Lung (tissue), 12 donors: ENCODE data around the gene KLK6. TPM values are rescaled to one million over a fixed set of nuclear protein-coding genes. Genes with fewer than 3 reads are reported as not detected.

Experiments used
- ATAC-seq: fragments of 200-7000 bp; cut with Tn5 transposase; one replicate; pipeline ENCODE4 v1.9.1; 2020; ENCODE audit warnings: moderate number of reproducible peaks; ENCODE audit not compliant: insufficient read depth, low FRiP score
- DNase-seq, 3 donors: peaks; one replicate each; pipeline ENCODE4 v3.0.0-alpha.2; 2013 to 2017
- H3K27ac ChIP-seq, 2 donors: one replicate each; pipeline ENCODE4 v1.5.1; 2013; ENCODE audit warnings: mild to moderate bottlenecking in 2 of 2, moderate library complexity in 2 of 2, control low read depth in 1 of 2, inconsistent platforms in 1 of 2, low read depth in 1 of 2, low read length in 1 of 2
- H3K27me3 ChIP-seq, 3 donors: one replicate each; pipeline ENCODE4 v1.5.1; 2013; ENCODE audit warnings: low read length in 2 of 3; ENCODE audit not compliant: control insufficient read depth in 3 of 3, insufficient read depth in 3 of 3
- H3K36me3 ChIP-seq, 4 donors: one replicate each; pipeline ENCODE4 v1.5.1; 2013; ENCODE audit warnings: low read length in 4 of 4, mild to moderate bottlenecking in 1 of 4, moderate library complexity in 1 of 4; ENCODE audit not compliant: control insufficient read depth in 4 of 4, insufficient read depth in 4 of 4
- H3K4me1 ChIP-seq, 5 donors: one replicate each; pipeline ENCODE4 v1.5.1; 2013; ENCODE audit warnings: low read length in 5 of 5, mild to moderate bottlenecking in 2 of 5, moderate library complexity in 1 of 5; ENCODE audit not compliant: control insufficient read depth in 5 of 5, insufficient read depth in 5 of 5
- H3K4me3 ChIP-seq: one replicate; pipeline ENCODE4 v1.5.1; 2013; ENCODE audit warnings: mild to moderate bottlenecking, control low read depth, moderate library complexity
- H3K9ac ChIP-seq, 2 donors: one replicate each; pipeline ENCODE4 v1.5.1; 2013; ENCODE audit warnings: low read length in 2 of 2, control low read depth in 1 of 2; ENCODE audit not compliant: insufficient read depth in 1 of 2
- H3K9me3 ChIP-seq, 4 donors: one replicate each; pipeline ENCODE4 v1.5.1; 2013; ENCODE audit warnings: low read length in 3 of 4, mild to moderate bottlenecking in 1 of 4, moderate library complexity in 1 of 4; ENCODE audit not compliant: control insufficient read depth in 4 of 4, insufficient read depth in 3 of 4
- WGBS, 2 donors: extraction: QIAGEN DNeasy Blood & Tissue Kit; methylation state at CpG; one replicate each; pipeline ENCODE4 v1.1.7; 2013; 5-methylcytosine and 5-hydroxymethylcytosine counted together
- polyA plus RNA-seq, 2 donors: library from polyadenylated mRNA; stranded (reverse); fragments of 200-250 nt; gene quantifications; one replicate each; pipeline ENCODE4 v1.2.1, GENCODE V29; 2013
- total RNA-seq, 2 donors: library from RNA; depleted of rRNA in 1 of 2; stranded (reverse); fragments of >200 nt in 1 of 2; gene quantifications; one replicate each; pipeline ENCODE4 v1.2.1, GENCODE V29; 2014 to 2021
- TF ChIP-seq, protein P1 (sequence below): IDR thresholded peaks from 2 replicates; pipeline ENCODE4 v1.5.1; 2012; ENCODE audit warnings: mild to moderate bottlenecking; ENCODE audit errors: control extremely low read depth, extremely low read depth
- donor health status: control.
- donor health status: control.
- donor health status: Bipolar disorder and iron deficiency.
- donor health status: healthy.
- donor health status: DM: yes; HTN: yes; CAD: no.

Gene KLK6
- total and polyA plus RNA-seq, 4 donors: not detected

DNA sequence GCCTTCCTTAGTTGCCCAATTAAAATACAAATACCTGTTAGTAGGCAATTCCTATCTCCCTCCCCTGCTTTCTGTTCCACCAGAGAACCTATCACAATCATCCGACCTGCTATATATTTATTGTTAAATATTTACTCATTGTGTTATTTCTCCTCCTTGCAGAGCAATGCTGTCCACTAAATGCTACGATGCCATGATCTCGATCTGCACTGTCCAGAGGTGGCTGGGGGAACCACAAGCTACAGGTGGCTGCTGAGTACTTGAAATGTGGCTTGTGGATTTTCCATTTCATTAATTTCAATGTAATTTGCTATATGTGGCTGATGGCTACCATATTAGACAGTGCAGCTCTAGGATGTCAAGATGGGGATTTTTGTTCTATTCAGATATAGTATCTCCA, 5.1 kb downstream of the KLK6 start:
- no peaks in the 10 kb centered on the region for H3K4me1 ChIP-seq
- 79 to 83% methylated on average over 3 of the region's 3 CpGs for WGBS, 2 donors
- no peaks in the 10 kb centered on the region for H3K27me3 ChIP-seq
- H3K36me3 ChIP-seq: no peaks in the 10 kb centered on the region
- H3K9ac ChIP-seq: no peak overlapping the region
- H3K9me3 ChIP-seq: peaks cover 0 to 10% (median 0%) of the 10 kb centered on the region in 4 donors
- ATAC-seq: no peak
- H3K4me3 ChIP-seq: no peak overlapping the region
- no peak for DNase-seq
- H3K27ac ChIP-seq: no peak overlapping the region
- TF ChIP-seq, protein P1, sequence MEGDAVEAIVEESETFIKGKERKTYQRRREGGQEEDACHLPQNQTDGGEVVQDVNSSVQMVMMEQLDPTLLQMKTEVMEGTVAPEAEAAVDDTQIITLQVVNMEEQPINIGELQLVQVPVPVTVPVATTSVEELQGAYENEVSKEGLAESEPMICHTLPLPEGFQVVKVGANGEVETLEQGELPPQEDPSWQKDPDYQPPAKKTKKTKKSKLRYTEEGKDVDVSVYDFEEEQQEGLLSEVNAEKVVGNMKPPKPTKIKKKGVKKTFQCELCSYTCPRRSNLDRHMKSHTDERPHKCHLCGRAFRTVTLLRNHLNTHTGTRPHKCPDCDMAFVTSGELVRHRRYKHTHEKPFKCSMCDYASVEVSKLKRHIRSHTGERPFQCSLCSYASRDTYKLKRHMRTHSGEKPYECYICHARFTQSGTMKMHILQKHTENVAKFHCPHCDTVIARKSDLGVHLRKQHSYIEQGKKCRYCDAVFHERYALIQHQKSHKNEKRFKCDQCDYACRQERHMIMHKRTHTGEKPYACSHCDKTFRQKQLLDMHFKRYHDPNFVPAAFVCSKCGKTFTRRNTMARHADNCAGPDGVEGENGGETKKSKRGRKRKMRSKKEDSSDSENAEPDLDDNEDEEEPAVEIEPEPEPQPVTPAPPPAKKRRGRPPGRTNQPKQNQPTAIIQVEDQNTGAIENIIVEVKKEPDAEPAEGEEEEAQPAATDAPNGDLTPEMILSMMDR: no peak

DNA sequence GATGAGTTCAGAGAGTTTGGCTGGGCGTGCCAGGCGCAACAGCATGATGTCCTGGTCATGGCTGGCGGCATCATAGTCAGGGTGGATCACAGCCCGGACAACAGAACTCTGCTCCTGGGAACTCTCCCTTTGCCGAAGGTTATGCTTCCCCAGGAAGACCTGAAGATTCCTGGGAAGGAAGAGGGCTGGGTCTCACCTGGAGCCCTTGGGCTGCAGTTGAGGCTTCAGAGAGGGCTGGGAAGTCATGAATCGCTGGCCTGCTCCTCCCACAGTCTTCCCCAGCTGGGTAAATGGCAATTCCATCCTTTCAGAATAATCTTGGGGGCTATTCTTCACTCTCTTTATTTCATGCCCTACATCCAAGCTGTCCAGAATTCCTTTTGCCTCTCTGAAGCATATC, 6.0 kb downstream of the KLK6 start:
- DNase-seq: no peak
- TF ChIP-seq, protein P1: no peak
- no peak overlapping the region for H3K27ac ChIP-seq
- H3K4me3 ChIP-seq: no peak overlapping the region
- WGBS, 2 donors: 89 to 91% methylated on average over 6 of the region's 6 CpGs
- no peak for ATAC-seq
- no peaks in the 10 kb centered on the region for H3K27me3 ChIP-seq
- H3K9ac ChIP-seq: no peak overlapping the region
- H3K36me3 ChIP-seq: no peaks in the 10 kb centered on the region
- no peaks in the 10 kb centered on the region for H3K4me1 ChIP-seq
- H3K9me3 ChIP-seq: peaks cover 0 to 12% (median 0%) of the 10 kb centered on the region in 4 donors

DNA sequence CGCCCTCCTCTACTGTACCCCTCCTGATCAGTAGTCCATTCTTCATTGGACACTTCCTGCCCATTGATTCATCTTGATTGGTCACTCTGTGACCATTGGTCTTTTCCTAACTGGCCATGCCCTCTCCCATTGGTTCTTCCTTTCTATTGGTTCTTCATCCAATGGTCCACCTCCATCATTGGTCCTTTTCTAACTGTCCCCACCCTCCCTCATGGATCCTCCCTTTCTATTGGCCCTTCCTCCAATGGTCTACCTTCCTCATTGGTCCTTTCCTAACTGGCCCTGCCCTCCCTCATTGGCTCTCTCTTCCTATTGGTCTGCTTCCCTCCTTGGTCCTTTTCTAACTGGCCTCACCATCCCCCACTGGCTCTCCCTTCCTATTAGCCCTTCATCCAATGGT, 7.1 kb downstream of the KLK6 start:
- no peaks in the 10 kb centered on the region for H3K27me3 ChIP-seq
- no peak for ATAC-seq
- no peaks in the 10 kb centered on the region for H3K36me3 ChIP-seq
- no peak for DNase-seq
- H3K4me3 ChIP-seq: no peak overlapping the region
- H3K4me1 ChIP-seq: no peaks in the 10 kb centered on the region
- peaks cover 0 to 12% (median 0%) of the 10 kb centered on the region in 4 donors for H3K9me3 ChIP-seq
- no peak overlapping the region for H3K27ac ChIP-seq
- H3K9ac ChIP-seq: no peak overlapping the region
- TF ChIP-seq, protein P1: no peak
- WGBS, 2 donors: 95 to 100% methylated on average over 1 of the region's 1 CpG
